SKM-1 (cell line): ENCODE results near the gene PPEF1.
"Not testable (repeated sequence)": the region's sequence is repeated elsewhere in the genome, so short reads cannot be mapped to it uniquely, and the experiment has no call there.

Experiments used
- DNase-seq: peaks from one replicate; lab custom pipeline; 2025; ENCODE audit not compliant: unreplicated experiment; lab: John Stamatoyannopoulos, UW

The PPEF1 gene

GRCh38 chrX:18701621-18702361 lies 5.7 kb upstream of the PPEF1 start:
- no peak for DNase-seq

GRCh38 chrX:18702362-18703195 lies 4.9 kb upstream of the PPEF1 start:
- DNase-seq: no peak

DNA sequence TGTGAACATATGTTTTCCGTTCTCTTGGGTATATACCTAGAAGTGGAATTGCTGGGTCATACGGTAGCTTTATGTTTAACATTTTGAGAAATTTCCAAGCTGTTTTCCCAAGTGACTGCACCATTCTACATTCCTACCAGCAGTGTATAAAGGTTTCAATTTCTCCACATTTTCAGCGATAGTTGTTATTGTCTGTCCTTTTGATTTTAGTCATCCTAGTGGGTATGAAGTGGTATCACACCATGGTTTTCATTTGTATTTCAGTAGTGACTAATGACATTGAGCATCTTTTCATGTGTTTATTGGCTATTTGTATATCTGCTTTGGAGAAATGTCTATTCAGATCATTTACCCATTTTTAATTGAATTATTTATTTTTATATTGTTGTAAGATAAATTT lies 2.4 kb downstream of the PPEF1 start:
- DNase-seq: no peak

DNA sequence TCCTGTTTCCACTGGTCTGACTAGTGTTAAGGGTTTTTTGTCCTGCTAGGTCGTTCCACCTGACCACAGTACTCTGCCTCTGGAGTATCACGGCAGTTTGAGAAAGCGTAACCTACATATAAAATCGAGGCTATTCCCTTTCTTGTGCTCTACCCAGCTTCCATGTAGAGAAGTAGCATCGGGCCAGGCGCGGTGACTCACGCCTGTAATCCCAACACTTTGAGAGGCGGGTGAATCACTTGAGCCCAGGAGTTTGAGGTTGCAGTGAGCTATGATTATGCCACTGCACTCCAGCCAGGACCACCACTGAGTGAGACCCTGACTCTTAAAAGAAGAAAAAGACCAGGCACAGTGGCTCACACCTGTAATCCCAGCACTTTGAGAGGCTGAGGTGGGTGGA lies 7.5 kb downstream of the PPEF1 start:
- DNase-seq: no peak

DNA sequence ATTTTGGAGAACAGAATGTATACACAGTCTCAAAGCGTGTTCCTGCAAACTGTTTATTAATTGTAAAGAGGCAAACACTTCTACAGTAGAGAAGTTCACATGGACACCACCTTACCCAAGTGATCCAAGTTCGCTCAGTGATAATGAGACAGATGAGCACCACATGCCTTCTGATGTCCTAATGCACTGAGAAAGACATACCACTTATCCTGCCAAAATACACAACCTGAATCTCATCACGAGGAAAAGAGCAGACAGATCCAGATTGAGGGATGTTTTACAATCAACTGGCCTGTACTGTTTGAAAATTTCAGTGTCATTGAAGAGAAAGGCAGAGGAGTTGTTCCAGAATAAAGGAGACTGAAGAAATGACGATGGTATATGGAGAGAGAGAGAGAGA lies 12.4 kb downstream of the PPEF1 start:
- DNase-seq: no peak

DNA sequence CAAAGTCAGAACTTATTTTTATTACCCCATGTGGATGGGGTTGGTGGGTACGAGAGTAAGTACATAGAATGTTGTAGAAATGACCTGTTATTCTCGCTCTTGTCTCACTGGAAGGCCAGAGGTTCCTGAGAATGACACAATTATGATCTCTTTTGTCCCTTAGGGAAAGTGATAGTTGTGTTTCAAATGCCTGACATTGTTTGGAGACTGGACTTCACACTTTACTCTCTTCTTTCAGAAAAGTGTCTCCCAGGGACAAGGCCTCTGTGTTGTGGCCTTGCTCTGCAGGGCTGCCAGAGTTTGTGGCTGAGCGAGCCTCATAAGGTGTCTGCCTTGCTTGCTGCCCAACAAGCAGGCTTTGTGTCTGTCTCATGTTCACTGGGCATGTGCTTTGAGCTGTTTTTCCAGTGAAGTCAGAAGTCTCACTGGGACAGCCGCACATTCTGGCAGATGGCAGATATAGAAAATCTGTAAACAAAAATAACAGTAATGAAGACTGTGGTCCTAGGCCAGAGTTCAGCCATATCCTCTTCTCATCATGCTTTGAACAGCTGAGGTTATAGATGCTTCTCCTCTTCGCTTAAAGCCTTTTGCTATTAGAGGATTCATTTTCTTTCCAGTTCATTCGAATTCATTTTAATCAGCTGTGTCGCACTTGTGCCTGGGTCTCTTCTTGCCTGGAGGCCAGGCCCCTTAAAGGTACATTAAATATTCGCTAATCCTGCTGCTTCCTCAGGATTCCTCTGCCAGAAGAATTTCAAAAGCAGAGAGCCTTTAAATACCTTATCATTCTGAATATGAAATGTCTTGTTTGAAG lies 14.4 kb downstream of the PPEF1 start:
- DNase-seq: no peak

DNA sequence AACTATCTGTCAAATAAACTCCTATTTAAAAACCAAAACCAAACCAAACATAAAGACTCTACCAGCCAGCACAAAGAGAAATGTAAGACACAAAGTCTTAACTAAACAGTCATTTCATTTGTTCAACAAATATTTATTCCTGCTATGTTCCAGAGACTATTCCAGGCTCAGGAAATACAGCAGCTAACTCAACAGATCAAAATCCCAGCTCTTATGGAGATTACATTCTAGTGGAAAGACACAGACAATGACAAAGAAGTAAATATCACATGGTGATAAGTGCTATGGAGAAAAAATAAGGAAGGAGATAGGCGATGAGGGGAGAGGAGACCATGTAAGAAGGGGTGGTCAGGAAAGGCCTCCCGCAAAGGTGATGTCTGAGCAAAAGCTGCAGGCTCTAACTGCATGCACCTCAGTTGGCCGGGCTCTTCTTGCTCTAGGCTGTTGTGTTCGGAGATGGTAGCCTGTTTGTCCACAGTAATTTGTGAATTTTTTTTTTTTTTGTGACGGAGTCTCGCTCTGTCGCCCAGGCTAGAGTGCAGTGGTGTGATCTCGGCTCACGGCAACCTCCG lies 15.1 kb downstream of the PPEF1 start:
- no peak for DNase-seq

- peak; percentile 0 for DNase-seq
These were observed 18.0 kb downstream of the PPEF1 start for GRCh38 chrX:18725310-18725943.

DNA sequence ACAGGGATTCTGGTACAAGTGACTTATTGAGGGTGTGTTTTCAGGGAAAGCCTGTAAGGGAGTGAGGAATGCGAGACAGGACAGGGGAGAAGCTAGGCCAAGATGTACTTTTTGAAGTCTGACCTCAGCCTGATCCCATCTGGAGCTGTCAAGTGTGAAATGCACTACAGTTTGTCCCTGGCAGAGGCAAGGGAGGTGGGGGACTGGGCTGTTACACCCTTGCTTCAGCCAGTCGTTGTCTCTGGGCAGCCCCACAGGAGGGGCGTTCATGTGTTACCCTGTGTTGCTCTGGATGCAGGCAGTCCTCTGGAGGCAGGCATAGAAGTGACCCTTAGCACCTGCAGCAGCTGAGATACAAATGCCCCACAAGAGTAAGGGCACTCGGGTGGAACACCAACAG lies 25.8 kb downstream of the PPEF1 start:
- DNase-seq: no peak

GRCh38 chrX:18739609-18740008 lies 32.2 kb downstream of the PPEF1 start:
- not testable (repeated sequence) for DNase-seq

GRCh38 chrX:18748499-18748898 lies 41.1 kb downstream of the PPEF1 start:
- DNase-seq: no peak

- DNase-seq: no peak
These were observed 46.2 kb downstream of the PPEF1 start for GRCh38 chrX:18753631-18754030.

GRCh38 chrX:18755651-18756050 lies 48.2 kb downstream of the PPEF1 start:
- DNase-seq: no peak

DNA sequence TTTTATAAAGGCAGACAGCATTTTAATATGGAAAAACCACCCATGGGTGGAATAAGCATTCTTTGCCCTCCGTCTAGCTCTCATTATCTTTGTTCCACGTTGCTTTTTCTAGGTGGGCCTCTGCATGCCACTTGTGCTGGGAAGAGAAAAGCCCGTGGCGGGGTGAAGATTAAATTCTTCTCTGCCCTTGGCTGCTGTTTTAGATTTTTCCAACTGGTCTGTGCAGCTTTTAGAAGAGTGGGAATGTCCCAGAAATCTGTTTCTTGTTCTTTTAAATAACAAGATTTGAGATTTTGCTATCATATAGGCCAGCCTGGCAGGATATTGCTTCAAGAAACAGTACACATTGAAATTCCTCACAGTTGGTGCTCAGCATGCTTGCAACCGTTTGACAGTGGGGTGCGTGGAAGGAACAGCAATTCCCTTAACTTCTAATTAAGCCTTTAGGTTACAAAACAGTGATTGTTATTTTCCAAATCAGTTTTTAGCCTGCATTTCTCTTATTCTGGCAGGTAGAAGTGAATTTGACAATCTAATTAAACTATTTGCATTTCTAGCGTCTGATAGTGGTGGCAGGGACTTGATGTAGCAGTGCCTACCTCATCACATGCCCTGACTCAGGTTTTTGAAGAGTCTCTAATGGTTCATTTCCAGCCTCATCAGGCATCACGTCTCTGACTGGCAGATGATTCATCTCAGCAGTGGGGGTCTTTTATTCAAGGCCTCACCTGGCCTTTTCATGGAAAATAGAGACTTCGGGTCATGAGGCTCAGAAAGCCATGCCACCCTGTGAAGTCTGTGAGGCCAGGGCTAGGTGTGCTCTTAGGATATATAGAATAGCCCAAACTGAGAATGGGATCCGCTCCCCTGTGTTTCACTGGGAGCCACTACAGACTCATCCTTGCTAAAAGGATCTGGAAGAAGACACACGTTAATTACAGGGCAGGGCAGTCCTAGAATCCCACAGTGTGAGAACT lies 50.8 kb downstream of the PPEF1 start:
- DNase-seq: no peak

DNA sequence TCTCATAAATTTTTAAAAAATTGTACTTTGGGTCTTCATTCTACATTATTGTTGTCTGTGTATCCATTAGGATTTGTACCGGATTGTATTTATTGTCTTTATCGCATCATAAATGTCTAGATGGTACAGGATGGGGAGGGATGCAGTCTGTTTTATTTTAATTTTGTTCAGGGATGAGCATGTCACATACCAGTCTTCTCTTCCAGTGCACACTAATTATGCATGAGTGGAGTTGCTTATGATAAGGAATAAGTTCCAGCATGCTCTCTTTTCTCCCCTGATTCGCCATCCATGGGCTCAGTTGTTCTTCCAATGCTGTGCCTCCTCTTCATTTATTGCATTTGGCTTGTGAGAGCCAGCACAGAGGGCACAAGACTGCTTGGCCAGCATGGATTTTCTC lies 54.3 kb downstream of the PPEF1 start:
- DNase-seq: no peak

DNA sequence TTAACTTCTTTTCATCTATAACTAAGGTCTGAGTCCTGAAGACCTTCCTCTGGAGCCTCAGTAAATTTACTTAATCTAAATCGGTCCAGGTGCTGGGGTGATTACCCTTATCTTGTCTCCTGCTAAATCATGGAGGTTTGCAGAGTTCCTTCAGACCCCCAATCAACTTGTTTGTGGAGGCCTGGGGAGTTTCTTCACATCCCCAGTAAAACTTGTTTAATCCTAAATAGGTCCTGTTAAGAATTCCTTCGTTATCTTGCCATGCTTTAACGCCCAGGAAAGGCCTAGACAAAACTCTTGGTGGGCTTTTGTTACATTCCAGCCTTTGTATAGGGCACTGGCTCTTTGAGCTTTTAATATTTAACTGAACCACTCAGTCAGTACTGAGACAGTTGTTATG lies 55.7 kb downstream of the PPEF1 start:
- not testable (repeated sequence) for DNase-seq

DNA sequence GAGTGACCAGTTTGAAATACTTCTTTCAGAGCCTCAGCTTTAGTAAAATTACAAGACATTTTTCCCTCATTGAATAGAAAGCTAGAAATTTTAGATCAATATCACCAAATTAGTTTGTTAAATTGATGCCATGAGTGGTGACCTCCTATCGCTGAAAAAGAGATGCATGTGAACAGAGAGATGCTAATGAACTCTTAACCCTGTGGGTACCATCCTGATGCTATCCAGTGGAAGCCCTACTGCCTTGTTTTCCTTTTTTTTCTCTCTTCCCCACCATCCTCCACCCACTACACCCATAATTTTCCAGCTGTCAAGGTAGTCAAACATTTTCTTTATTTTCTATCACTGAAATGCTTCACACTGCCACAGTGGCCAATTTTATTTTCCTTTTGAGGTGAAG lies 61.9 kb downstream of the PPEF1 start:
- DNase-seq: no peak

- no peak for DNase-seq
These were observed 62.5 kb downstream of the PPEF1 start for GRCh38 chrX:18769812-18770573.

GRCh38 chrX:18789916-18790315 lies 82.5 kb downstream of the PPEF1 start:
- no peak for DNase-seq
